Measurements from ENCODE around the gene HSBP1L1. TPM values are rescaled to one million over a fixed set of nuclear protein-coding genes. Genes with fewer than 3 reads are reported as not detected.

Gene HSBP1L1
- total RNA-seq, 1 experiment from 2014 or later: 41.4 TPM

- POLR2A ChIA-PET: no interaction called here
- intact Hi-C loops (cut with micrococcal nuclease): no loop called here
- TF ChIP-seq RAD21 (IDR thresholded peaks at IDR 0.05; ENCODE audit: low read depth) (no peak), TCF7L2 (IDR thresholded peaks at IDR 0.05; ENCODE audit: borderline replicate concordance, extremely low read depth, insufficient read depth, insufficient read length) (no peak)
These were observed 27.8 kb upstream of the HSBP1L1 start for GRCh38 chr18:79936641-79937040.

DNA sequence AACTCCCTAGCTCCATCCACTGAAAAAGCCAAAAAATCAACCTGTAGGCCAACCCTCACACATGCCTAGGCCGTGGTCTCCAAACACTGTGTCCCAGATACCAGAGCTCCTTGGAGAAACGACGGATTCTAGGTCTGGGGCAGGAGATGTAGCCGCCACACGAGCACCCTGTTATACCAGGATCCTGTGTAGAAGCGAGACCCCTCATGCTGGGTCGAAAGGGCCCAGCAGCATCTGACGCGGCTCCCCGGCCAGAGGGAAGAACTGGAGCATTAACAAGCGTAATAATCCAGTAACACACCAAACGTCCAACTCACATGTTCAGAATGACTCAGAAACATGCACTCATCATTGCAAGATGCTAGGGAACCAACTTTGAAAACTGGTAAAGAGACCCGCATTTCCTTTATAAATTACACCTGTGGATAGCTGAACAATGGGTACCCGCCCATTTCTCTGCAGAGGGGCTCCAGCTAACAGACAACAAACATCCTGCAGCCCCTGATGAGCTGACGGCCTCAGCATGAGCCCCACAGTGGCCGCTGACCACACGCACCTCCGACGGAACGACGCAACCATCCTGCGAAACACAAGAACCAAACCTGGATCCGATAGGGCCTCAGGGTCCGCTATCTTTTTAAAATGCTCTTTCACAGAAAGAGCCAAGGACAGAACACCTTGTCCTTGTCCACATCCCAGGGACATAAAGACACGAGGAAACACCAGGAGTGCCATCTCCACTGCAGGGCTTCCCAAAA, 27.2 kb upstream of the HSBP1L1 start:
- Histone ChIP-seq H3K79me2 (ENCODE audit: insufficient read depth, low read length) (peaks cover 96% of the 10 kb centered on the region), H3K9ac (ENCODE audit: low read length) (no peak overlapping the region), H2AFZ (ENCODE audit: low read depth, low read length, poor library complexity, severe bottlenecking) (no peak overlapping the region), H3K4me3 (replicated peaks in 1 of 2; ENCODE audit: low read depth in 1 of 2, low read length in 2 of 2) (no peak overlapping the region), H3K27me3 (ENCODE audit: insufficient read depth, low read length) (no peaks in the 10 kb centered on the region), H3K36me3 (ENCODE audit: control insufficient read depth in 1 of 2, insufficient read depth in 2 of 2, low read length in 2 of 2) (peaks cover 10 to 46% of the 10 kb centered on the region in 2 experiments; a peak in 3 of 4 replicates), H3K4me1 (ENCODE audit: control insufficient read depth in 1 of 2, insufficient read depth in 2 of 2, low read length in 2 of 2) (no peaks in the 10 kb centered on the region), H3K4me2 (ENCODE audit: low read length) (no peak overlapping the region), H4K20me1 (ENCODE audit: insufficient read depth) (no peaks in the 10 kb centered on the region), H3K27ac (ENCODE audit: low read depth, low read length) (no peak overlapping the region), H3K9me3 (ENCODE audit: control insufficient read depth in 1 of 2, insufficient read depth in 1 of 2, low read depth in 1 of 2, low read length in 2 of 2) (peaks cover 7 to 23% of the 10 kb centered on the region in 2 experiments; a peak in 2 of 4 replicates), H3K9me2 (ENCODE audit: insufficient read depth) (no peaks in the 10 kb centered on the region)
- no peak for DNase-seq (ENCODE audit: low read depth, low spot score)
- ChIA-PET CTCF (no interaction called here), POLR2A (no interaction called here), RAD21 (ENCODE audit: low non-redundant PET in 1 of 2, low total read pairs in 2 of 2, uncharacterized antibody in 2 of 2, unreplicated experiment in 2 of 2) (no interaction called here)
- intact Hi-C loops (cut with micrococcal nuclease): no loop called here
- no peak for TF ChIP-seq ELF1 (IDR thresholded peaks at IDR 0.05; ENCODE audit: borderline replicate concordance, low read depth)
- TF ChIP-seq POLR2AphosphoS5 (IDR thresholded peaks at IDR 0.05; ENCODE audit: low read depth, low read length): no peak
- TF ChIP-seq CBX3 (IDR thresholded peaks at IDR 0.05; ENCODE audit: low read depth): no peak
- TF ChIP-seq SP1 (IDR thresholded peaks at IDR 0.05; ENCODE audit: low read depth): no peak
- TF ChIP-seq, protein P1, sequence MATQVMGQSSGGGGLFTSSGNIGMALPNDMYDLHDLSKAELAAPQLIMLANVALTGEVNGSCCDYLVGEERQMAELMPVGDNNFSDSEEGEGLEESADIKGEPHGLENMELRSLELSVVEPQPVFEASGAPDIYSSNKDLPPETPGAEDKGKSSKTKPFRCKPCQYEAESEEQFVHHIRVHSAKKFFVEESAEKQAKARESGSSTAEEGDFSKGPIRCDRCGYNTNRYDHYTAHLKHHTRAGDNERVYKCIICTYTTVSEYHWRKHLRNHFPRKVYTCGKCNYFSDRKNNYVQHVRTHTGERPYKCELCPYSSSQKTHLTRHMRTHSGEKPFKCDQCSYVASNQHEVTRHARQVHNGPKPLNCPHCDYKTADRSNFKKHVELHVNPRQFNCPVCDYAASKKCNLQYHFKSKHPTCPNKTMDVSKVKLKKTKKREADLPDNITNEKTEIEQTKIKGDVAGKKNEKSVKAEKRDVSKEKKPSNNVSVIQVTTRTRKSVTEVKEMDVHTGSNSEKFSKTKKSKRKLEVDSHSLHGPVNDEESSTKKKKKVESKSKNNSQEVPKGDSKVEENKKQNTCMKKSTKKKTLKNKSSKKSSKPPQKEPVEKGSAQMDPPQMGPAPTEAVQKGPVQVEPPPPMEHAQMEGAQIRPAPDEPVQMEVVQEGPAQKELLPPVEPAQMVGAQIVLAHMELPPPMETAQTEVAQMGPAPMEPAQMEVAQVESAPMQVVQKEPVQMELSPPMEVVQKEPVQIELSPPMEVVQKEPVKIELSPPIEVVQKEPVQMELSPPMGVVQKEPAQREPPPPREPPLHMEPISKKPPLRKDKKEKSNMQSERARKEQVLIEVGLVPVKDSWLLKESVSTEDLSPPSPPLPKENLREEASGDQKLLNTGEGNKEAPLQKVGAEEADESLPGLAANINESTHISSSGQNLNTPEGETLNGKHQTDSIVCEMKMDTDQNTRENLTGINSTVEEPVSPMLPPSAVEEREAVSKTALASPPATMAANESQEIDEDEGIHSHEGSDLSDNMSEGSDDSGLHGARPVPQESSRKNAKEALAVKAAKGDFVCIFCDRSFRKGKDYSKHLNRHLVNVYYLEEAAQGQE (IDR thresholded peaks at IDR 0.05; ENCODE audit: low read depth): no peak
- no peak for ATAC-seq
- BruUV-seq (replicated peaks): no TSS peak

More at GRCh38 chr18:79936641-79937040, 27.8 kb upstream of the HSBP1L1 start:
- Histone ChIP-seq H3K9me2 (ENCODE audit: insufficient read depth) (no peaks in the 10 kb centered on the region), H3K9me3 (ENCODE audit: control insufficient read depth in 1 of 2, insufficient read depth in 1 of 2, low read depth in 1 of 2, low read length in 2 of 2) (peaks cover 7 to 24% of the 10 kb centered on the region in 2 experiments; a peak in 3 of 4 replicates), H3K4me2 (ENCODE audit: low read length) (no peak overlapping the region), H4K20me1 (ENCODE audit: insufficient read depth) (no peaks in the 10 kb centered on the region), H3K27me3 (ENCODE audit: insufficient read depth, low read length) (no peaks in the 10 kb centered on the region), H3K79me2 (ENCODE audit: insufficient read depth, low read length) (peaks cover 96% of the 10 kb centered on the region), H3K4me1 (ENCODE audit: control insufficient read depth in 1 of 2, insufficient read depth in 2 of 2, low read length in 2 of 2) (no peaks in the 10 kb centered on the region), H3K27ac (ENCODE audit: low read depth, low read length) (no peak overlapping the region), H3K4me3 (replicated peaks in 1 of 2; ENCODE audit: low read depth in 1 of 2, low read length in 2 of 2) (no peak overlapping the region), H3K36me3 (ENCODE audit: control insufficient read depth in 1 of 2, insufficient read depth in 2 of 2, low read length in 2 of 2) (peaks cover 5 to 40% of the 10 kb centered on the region in 2 experiments; a peak in 3 of 4 replicates), H2AFZ (ENCODE audit: low read depth, low read length, poor library complexity, severe bottlenecking) (no peak overlapping the region), H3K9ac (ENCODE audit: low read length) (no peak overlapping the region)
- no peak for DNase-seq (ENCODE audit: low read depth, low spot score)
- CTCF ChIA-PET: no interaction called here
- ATAC-seq: no peak
- RAD21 ChIA-PET (ENCODE audit: low non-redundant PET in 1 of 2, low total read pairs in 2 of 2, uncharacterized antibody in 2 of 2, unreplicated experiment in 2 of 2): no interaction called here
- no TSS peak for BruUV-seq (replicated peaks)
